Hepatocyte (in vitro differentiated cells): Measurements from ENCODE around the gene GPRC5C.

ENCODE experiments used
- CTCF ChIP-seq: fragments of 200-600 bp; sonication (generic); IDR thresholded peaks from 2 replicates; pipeline ENCODE4 v1.5.1; 2016; ENCODE audit warnings: antibody characterized with exemption, mild to moderate bottlenecking; ENCODE audit not compliant: poor library complexity
- EZH2 ChIP-seq: fragments of 200-600 bp; sonication (generic); IDR thresholded peaks from 2 replicates; pipeline ENCODE4 v1.6.1; 2016; ENCODE audit warnings: antibody characterized with exemption, mild to moderate bottlenecking, borderline replicate concordance
- EZH2phosphoT487 ChIP-seq: fragments of 200-600 bp; sonication (generic); IDR thresholded peaks from one replicate; pipeline ENCODE4 v1.6.1; 2018; ENCODE audit warnings: antibody characterized with exemption, mild to moderate bottlenecking, low read depth, moderate library complexity; ENCODE audit not compliant: unreplicated experiment, severe bottlenecking

- no peak for TF ChIP-seq CTCF
- no peak for TF ChIP-seq EZH2phosphoT487
- TF ChIP-seq EZH2, result no peak
These were observed 14.9 kb downstream of the GPRC5C start for GRCh38 chr17:74446551-74447500.
